COLO668 (cell line): ENCODE results near the gene RBPJL.
"Not testable (repeated sequence)": the region's sequence is repeated elsewhere in the genome, so short reads cannot be mapped to it uniquely, and the experiment has no call there.

Experiments used
- DNase-seq: peaks from one replicate; lab custom pipeline; 2025; ENCODE audit not compliant: unreplicated experiment; lab: John Stamatoyannopoulos, UW

The RBPJL gene

DNA sequence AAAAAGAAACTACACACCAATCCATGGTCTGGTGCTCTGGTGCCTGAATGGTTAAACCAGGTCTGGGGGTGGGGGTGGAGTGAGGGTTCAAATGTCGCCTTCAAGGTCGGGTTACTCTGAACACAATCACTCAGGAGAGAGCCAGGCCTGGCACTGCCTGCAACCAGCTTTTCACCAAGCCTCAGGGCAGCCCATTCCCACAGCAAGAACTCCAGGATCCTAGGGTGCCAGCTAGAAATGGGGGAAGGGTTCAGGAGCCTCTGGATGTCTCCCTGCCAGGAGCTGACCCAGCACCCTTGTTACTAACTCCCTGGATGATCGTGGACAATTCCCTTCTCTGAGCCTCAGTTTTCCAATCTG lies 34.9 kb downstream of the RBPJL start:
- DNase-seq, result peak; percentile 45

DNA sequence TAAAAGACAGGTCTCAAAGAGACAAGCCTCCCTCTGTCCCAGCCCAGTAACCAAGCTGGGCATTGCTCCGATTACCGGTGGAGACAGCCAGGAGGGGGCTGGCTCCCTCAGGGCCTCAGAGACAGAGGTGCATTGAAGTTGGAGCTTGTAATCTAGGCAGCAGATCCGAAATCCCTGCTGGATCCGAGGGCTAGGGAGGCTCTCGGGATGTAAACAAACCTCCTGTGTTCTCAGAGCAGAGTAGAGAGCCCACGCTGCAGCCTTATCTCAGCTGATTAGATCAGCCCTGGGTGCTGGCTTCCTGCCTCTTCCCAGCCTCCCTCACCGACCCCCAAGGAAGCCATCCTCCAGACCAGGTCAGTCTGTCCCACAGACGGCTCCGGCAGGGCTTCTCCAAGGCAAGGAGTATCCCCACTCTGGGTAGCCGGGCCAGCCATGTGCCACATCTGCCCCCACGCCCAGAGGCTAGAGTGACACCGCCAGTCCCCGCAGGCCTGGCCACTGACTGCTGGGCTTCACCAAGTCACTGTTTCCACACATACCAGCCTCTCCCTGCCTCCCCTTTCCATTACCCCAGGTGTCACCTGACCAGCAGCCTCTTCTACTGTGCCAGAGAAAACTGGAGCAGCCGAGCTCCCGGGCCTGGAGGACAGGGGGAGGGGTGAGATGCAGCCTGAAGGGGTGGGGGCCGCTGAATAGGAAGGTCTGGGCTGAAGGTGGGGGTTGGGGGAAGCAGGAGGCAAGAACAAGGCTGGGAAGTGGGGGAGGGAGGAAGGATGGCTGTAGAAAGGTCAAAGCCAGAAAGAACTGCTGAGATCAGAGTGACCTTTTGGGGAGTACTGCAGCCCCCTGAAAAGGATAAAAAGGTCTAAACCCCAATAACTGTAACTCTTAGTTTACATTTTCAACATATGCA lies 35.6 kb downstream of the RBPJL start:
- peak; percentile 70 for DNase-seq

DNA sequence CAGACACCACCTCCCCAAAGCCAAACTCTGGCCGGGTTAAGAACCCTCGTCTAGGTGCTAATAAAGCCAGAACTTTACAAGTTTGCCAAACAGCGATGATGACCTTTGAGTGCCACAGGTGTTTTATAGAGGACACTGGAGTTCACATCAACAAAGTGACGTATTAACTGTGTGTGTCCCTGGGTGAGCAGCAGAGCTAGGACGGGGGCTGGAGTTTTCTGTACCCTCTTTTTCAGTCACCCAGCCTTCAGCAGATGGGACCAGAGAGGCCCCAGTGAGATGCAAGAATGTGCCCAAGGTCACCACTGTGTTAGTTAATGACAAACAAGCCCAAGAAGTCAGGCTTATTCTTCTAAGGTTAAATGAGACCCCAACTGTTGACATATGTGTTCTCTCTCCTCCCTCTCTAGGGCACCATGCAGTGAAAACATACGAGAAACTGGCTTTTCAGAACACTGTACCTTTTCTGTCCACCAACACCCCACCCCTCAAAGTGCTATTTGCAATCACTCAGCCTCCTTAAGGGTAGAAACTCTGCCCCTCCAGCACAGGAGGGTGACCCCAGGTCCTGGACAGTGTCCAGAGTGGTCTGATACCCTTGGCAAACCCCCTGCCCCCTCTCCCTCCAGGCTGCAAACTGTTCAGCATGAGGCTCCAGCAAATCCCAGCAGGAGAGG lies 36.4 kb downstream of the RBPJL start:
- DNase-seq, result no peak

DNA sequence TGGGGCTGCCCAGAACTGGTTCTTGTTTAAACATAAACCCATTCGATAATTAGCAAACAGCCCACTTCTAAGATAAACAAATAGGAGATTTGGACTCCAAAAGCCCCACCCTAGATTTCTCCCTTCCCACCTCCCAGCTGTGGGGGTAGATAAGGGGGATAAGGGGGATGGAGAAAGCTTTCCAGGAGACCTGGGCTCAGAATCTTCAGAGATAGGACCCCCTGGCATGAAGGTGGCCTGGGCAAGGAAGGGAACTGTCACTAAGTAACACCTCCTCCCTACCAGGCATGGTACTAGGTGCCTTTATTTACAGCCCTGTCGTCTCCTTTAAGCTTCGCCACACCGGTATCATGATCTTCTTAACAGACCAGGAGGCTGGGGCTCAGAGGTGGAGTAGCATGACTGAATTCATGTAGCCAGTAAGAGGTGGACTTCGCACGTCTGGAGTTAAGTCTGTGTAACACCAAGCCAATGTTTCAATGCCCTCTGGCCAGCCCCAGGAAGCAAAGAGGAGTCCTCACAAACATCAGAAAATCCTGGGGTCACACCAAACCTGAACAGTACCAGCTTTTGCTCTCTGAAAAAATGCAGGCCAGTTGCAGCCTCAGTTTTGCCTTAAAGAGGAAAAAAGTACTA lies 37.0 kb downstream of the RBPJL start:
- DNase-seq, result peak; percentile 76

DNA sequence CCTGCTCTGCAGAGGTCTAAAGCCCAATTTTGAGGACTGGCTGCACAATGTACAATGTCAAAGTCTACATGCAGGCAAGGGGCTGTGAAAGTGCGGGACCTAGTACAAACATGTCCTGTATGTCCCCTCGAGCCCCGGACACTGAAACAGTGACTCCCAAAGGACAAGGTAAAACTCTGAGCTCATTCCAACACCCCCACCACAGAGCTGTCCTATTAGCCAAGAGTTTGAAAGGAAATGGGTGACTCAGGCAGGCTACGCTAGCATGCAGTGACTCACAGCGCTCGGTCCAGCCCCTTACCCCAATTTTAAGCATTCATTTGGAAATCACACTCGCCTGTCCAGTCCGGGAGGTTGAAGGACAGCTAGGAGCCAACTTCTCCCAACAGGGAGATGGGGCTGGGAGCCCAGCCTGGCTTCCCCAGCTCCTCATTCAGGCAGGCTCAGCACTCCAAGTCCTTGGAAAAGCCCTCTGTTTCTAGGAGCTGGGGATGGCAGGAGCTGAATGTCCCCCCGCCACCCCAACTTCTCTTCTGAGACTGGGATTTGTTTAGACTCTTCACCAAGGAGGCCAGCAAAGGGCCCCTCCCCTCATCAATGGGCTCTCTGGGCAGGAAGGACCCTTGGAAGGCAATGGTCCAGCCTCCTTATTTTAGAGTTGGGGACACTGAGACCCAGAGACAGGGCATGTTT lies 37.7 kb downstream of the RBPJL start:
- DNase-seq, result peak; percentile 47

DNA sequence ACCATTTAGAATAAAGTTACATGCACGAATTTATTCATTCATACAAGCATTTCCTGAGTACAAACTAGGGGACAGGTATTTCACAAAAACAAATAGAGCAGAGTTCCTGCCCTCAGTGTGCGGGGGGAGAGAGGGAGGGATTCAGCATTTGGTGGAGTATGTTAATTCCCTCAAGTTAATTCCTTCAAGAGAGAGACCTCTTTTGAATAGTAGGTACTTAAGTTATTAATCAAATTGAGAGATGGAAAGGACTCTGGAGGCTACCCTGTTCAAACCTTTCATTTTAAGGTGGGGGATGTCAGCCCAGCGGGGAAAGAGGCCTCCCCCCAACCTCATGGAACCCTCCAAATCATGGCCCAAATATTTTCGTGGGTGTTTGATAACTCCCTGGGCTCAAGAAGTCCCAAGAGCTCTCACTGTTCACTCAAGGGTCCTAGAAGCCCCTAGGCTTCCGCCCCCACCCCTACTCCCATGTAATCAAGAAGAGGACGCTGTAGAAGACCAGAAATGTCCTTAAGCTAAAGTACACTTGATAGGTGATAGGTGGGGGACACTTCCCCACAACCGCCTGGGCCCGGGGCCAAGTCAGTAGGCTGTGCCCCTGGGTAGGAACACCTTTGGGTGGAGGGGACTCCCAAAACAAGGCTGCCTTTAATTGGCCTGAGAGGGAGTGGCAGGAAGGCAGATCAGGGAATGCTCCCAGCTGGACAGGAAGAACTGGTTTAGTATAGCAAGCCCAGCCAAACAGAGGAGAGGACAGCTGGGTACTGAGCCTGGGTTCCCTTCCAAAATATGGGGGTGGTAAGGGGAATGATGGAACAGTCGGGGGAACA lies 38.7 kb downstream of the RBPJL start:
- DNase-seq, result peak; percentile 59

DNA sequence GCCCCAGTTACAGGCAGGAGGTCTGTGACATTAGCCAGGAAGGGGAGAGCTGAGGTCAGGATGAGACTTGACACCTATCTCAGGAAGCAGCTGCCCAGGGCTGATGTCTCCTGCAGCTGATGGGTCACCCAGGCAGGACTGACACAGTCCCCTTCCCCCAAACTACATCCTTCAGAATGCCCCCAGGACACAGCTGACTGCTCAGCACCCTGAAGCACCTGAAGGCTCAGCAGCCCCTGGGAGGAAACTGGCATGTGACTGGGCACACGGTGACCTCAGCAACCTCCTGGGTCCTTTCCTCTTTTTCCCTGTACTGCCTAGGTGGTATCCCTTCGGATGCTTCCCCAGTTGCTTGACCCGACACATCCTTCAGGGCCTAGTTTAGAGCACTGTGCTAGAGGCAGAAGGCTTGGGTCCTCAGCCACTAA lies 39.7 kb downstream of the RBPJL start:
- DNase-seq, result peak; percentile 42

DNA sequence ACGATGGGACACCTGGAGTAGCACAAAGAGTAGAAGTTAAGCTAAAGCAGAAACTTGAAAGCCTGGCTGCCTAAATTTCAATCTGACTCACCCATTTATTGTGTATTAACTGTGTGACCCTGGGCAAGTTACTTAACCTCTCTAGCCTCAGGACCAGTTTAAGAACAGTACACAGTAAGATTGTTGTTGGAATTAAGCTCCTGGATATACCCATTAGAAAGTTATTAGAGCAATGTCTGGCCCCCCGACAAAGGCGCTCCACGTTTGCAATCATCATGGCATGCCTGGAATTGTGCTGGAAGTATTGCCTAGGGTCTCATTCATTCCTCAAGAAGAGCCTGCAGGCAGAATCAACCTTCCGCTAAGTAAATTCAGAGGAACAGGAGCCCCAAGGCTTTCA lies 40.2 kb downstream of the RBPJL start:
- DNase-seq, result no peak

DNA sequence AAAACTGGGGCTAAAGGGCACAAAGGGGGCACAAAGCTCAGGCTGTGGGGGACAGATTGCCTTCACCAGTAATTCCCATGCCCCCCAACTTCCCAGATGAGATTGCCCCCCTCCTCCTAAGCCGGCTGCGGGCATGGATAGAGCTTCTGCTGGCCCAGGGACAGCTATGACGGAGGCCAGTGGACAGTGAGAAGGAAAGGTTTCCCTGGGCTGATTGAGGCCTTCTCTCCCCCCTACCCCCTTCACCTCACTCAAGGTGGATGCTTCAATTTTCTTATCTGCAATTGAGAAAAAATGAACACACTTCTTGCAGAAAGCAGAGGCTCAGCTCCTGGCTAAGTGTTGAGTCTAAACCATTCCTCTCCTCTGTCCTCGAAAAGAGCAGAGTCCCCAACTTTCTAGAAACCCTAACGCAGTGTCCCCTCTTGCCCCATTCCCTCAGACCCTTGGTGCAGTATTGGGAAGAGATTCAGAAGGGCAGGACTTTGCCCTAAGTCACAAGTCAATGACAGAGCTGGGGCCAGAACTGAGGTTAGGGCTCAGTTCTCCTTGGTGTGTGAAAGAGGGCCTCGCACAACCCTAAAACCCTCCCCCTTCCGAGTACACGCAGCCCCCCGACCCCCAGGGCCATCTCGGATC lies 40.8 kb downstream of the RBPJL start:
- DNase-seq, result no peak

DNA sequence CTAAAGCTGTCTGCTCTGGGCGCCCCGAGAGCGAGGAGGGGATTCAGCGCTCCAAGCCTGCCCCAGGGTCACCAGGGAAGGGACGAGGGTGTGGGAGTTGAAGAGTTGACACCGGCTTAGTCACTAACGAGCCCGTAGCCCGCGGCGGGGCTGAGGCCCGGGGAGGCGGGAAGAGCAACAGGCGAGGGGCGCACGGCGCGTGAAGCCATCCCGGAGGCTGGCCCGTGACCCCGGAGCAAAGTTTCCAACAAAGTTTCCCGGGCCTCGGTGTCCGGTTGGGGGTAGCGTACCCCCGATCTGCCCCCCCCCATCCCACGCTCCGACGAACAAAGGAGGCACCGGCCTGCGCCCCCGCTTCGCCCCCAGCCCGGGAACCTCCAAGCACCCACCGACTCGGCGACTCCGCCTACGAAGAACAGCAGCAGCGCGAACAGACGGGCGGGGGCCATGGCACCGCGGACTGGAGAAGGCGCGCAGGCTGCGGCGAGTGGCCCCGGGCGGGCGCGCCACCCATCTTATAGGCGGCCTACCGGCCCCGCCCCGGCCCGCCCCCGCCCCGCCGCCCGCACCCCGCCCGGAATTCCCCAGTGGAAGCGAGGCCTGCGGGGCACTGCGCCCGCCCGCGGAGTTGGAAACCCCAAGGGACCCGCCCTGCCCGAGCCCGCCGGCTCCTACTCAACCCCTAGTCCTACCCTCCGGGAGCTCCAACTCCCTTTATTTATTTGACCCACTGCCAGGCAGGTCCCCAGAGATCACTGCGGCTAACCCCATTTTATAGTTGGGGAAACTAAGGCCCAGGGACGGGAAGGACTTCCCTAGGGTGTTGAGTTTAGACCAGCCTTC lies 41.5 kb downstream of the RBPJL start, which contains the start of gene SDC4:
Gene SDC4, minus strand, starts transcription at position 489 of the 843 bp plus-strand sequence. Its CDS starts 40 bp downstream, at position 449.
- peak; percentile 82 for DNase-seq

DNA sequence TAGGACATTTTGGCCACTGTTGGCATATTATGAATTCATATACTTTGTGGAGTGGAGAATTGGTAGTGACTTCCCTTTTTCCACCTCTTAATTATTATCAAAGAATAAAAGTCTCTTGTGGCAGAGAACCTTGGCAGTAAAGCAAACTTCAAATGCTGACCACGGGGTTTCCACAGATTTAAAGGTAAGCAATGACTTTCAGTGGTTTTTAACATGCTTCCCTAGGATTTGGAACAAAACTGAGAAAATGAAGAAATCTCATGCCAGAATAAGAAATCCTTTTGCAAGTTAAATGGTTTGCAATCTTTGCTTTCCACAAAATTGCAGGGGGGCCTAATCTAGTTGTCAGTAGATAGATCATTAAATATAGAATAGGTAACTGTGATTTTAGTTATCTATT lies 43.6 kb downstream of the RBPJL start:
- no peak for DNase-seq

DNA sequence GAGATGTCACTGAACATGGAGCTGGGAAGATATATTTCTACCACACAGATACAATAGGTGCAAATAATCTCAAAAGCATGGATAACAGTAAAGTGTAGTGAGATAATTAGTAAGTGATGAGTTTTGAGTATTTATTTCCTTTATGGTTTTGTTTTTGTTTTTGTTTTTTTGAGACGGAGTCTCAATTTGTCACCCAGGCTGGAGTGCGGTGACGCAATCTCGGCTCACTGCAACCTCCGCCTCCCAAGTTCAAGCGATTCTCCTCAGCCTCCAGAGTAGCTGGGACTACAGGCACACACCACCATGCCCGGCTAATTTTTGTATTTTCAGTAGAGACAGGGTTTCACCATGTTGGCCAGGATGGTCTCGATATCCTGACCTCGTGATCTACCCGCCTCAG lies 44.2 kb downstream of the RBPJL start:
- not testable (repeated sequence) for DNase-seq

DNA sequence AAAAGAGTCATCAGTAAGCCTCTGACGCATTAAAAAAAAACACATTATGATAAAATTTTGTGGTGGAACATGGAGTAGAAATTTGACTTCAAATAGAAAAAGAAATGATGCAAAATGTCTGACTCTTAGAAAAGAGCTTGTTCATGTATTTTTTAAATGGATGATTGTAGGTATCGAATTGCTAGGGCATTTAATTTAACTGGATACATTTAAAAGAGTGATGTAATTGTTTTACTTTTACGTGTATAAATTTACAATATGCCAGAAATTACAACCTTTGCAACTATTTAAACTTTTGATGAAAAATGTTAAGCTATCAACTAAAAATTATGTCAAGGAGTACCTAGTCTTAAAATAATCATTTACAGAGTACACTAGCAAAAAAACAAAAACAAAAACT lies 46.1 kb downstream of the RBPJL start:
- DNase-seq, result no peak

DNA sequence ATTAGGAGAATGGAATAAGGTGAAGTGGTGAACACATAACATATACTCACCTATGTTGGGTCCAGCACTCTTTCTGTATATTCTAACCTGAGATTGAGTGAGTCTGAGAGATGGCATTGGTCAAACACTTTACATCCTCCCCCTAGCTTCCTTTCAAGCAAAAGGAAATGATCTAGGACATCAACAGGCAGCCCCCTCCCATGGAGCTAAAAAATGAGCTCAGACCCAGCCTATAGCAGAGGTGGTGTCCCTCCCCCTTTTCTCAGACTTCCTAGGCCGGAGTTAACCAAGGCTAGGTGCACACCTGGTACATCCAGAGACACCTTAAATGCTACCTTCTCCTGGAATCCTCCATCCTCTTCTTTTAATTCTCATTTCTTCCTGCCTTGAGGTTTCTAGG lies 47.1 kb downstream of the RBPJL start:
- no peak for DNase-seq

DNA sequence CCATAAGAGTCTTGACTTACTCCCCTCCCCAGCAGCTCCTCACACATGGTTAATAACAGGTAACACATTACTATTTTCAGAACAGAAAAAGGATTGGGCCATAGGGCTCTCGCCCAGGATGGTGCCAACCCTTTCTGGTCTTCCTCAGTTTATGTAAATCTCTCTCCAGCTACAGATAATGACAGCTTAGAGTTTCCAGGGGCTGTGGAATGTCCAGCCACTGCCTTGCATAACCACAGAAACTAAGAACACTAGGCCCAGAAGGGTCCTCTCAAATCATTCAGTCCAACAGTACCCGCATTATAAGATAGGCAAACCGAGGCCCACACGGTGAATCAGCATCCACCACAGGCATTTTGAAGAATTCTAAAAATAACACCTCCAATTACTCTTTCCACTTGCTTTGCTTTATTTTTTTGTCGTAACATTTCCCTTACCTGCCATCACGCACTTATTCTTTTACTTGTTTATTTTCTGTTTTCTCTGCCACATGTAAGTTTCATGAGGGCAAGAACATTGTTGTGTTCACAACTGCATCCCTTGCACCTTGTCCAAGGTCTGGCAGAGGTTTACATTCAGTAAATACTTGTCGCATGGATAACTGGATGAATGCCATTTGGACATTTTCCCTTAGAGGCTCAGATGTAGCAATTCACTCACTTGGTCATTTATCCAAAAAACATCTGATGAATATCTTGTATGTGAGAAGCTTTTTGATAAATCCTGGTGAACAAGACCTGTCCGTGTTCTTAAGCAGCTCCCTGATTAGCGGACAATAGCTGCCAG lies 48.0 kb downstream of the RBPJL start:
- no peak for DNase-seq

DNA sequence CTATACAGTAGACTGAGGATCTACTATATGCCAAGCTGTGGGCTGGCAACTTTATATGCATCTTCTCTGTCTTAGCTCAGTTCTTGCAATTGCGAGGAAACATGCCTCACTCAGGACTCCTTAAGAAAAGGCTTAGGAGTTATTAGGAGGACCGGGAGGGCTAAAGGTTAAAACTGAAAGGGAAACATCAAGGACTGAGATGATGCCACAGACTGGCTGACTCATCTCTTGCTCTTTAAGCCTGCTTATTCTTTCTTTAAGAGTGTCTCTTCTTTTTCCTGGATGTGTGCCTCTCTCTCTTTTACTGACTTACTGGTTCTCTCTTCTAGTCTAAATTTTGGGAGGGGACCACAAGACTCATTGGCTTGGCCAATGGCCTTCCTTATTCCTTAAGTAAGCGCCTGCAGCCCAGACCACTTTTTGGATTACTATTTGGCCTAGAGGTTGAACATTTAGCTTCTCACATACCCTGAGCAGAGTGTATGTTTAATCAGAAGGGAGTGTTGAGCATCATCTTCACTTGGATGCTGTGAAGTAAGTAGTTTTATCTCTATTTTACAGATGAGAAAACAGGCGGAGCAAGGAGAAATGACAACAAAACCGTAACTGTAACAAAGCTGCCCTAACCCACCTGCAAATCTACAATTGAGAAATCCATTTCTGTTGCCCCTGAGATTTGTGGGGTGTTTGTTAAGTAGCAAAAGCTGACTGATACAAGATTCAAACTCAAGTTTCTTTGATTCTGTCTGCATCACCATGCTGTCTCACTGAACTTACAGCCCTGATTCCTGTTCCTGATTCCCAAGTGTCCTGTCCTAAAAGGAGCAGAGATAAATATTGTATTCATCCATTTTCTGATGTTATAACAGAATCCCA lies 48.8 kb downstream of the RBPJL start:
- DNase-seq, result no peak
